Activated CD4-positive, alpha-beta T cell treated with anti-CD3 and anti-CD28 coated beads for 4 hours (primary cell): ENCODE results near the gene FER1L5.

ENCODE experiments used
- DNase-seq, 2 donors: peaks; one replicate each; pipeline ENCODE4 v3.0.0-alpha.2; 2020

FER1L5 gene

GRCh38 chr2:96699621-96700020 is 57.1 kb downstream of the FER1L5 start:
- DNase-seq, result no peak

DNA sequence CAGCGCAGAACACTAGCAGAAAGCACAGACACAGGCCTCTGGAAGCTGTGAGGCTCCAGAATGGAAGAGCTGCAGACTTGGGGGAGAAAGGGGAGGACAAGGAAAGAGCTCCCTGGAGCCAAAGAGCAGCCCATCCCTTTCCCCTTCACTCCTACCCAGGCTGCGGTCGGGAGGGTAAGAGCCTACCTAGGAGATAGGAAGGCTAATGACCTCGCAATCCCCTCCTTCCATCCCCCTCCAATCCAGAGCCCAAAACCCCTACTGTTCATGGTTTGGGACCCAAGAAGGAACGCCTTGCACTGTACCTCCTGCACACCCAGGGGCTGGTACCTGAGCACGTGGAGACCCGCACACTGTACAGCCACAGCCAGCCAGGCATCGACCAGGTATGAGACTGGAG is 57.5 kb downstream of the FER1L5 start:
- no peak for DNase-seq

- DNase-seq, result no peak
Measured at GRCh38 chr2:96701636-96702035, 59.1 kb downstream of the FER1L5 start.

DNA sequence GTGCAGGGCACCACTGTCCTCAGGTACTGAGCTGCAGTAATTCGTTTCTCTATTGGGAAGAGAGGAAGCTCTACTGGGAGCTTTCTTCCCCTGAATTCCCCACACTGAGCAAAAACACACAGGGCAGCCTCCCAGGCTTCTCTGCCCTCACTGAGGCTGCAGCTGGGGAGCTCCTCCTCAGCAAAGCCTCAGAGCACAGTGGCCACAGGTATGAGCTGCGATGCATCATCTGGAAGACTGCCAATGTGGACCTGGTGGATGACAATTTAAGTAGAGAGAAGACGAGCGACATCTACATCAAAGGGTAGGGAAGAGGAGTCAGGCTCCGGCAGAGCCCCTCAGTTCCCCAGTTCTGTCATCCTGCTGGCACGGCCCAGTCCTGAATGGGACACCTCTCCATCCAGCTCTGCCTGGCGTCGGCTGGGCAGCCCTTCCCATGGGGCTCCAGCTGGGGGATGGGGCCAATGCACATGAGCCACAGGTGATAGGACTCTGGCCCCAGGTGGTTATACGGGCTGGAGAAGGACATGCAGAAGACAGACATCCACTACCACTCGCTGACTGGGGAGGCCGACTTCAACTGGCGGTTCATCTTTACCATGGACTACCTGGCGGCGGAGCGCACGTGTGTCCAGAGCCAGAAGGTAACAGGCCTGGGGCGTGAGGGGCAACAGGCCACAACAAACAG is 59.7 kb downstream of the FER1L5 start:
- no peak for DNase-seq

DNA sequence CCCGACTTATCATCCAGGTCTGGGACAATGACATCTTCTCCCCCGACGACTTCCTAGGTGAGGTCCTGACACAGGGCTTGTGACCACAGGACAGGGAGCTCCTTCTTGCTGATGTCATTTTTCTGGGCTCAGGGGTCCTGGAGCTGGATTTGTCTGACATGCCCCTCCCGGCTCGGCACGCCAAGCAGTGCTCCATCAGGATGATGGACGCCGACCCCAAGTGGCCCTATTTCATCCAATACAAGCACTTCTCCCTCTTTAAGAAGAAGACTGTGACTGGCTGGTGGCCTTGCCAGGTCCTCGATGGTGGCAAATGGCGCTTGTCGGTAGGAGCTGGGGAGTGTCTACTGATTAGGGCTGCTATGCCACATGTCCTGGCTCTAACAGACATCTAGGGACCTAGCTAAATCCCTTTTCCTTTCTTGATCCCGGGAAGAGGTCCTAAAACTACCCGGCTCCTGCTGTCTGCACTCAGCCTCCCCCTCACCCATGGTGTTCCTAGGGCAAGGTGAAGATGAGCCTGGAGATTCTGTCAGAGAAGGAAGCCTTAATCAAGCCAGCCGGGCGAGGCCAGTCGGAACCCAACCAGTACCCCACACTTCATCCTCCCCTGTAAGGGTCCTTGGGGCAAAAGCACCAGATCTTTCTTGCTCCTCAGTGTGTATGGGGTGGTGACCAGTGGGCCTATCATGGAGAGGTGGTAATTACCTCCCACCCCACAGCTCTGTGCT is 60.6 kb downstream of the FER1L5 start:
- no peak for DNase-seq

GRCh38 chr2:96710985-96711384 is 68.4 kb downstream of the FER1L5 start:
- no peak for DNase-seq

DNA sequence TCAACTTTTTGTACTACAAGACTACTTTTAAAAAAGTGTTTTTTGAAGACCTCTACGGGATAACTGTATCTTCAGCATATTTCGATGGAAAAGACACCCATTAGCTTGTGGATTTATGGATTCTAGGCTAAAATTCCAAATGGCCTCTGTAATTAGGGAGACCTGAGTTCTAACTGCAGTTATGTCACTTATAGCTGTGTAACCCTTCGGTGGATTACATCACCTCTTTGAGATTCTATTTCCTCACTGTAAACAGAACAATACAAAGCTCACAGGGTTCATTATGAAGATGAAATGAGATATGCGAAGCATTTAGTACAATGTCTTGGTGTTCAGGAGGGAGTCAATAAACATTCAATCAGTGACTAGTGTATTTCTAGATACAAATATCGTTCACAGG is 73.1 kb downstream of the FER1L5 start:
- DNase-seq, result no peak

DNA sequence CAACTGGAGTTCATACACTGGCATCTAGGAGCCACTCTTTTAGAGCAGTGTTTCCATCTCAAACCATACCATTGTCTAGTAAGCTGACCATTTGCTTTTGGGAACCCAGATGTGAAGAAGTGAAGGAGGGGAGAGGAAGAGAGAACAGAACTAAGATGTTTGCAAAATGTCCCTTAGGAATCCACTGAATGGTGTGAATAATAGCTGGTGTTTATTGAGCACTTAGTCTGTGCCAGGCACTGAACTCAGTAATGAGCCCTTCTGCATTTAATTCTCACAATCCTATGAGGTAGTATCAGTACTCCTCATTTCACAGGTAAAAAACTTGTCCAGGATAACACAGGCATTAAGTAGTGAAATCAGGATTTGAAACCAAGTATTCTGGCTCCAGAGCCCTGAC is 73.8 kb downstream of the FER1L5 start:
- no peak for DNase-seq

DNA sequence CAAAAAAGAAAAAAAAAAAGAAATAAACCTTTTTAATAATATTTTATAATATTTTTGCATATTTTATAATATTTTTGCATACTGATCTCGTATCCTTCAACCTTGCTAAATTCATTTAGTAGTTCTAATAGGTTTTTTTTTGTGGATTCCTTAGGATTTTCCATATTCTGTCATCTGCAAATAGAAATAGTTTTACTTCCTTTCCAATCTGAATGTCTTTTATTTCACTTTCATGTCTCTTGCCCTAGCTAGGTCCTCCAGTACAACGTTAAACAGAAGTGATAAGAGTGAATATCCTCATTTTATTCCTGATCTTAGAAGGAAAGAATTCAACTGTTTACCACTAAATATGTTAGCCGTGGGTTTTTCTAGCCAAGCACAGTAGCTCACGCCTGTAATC is 83.6 kb downstream of the FER1L5 start:
- no peak for DNase-seq

DNA sequence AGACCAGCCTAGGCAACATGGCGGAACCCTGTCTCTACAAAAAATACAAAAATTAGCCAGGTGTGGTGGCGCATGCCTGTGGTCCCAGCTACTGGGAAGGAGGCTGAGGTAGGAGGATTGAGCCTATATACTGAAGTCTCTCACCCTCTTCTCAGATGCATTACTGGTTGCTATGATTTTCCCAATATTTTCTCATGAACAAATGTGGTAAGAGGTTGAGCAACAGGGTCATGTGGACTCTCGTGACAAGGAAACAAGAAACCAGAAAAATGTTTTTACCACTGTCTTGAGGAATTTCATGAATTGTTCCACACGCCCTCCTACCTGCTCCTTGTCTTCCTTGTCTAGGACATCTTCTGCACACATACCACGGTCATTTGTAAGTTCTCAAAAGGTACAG is 84.9 kb downstream of the FER1L5 start:
- no peak for DNase-seq

DNA sequence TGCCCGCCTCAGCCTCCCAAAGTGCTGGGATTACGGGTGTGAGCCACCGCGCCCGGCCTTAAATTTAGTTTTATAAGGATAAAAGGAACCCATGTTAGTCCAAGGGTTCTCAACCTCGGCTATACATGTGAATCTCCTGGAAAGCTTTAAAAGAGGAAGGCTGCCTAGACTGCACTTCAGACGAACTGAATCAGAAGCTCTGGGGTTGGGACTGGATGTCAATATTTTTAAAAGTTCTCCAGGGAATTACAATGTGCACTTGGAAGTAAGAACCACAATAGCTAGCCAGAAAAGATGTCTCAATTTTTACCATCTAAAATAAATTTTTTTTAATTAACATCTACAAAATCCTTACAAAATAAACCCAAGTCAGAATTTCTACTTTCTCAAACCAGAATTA is 87.2 kb downstream of the FER1L5 start:
- DNase-seq, result no peak

DNA sequence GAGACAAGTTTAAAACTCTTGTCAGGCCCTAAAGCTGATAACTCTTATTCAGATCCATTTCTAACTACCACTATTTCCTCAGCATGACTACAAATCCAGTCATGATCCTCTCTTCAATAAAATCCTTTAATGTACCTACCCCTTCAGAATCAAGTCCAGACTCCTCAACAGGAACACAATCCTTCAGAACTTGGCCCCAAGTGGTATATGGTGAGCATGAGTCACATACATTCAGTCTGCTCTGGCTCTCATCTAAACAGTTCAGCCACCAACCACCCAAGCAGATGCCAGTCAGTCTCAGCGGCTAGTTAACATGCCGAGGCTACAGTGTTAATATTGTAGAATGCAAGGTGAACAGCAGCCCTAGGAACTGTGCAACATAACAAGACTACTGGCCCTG is 87.6 kb downstream of the FER1L5 start:
- no peak for DNase-seq

- DNase-seq, result no peak
Measured at GRCh38 chr2:96733931-96734330, 91.4 kb downstream of the FER1L5 start.

GRCh38 chr2:96734880-96735583 is 92.5 kb downstream of the FER1L5 start:
- no peak for DNase-seq

DNA sequence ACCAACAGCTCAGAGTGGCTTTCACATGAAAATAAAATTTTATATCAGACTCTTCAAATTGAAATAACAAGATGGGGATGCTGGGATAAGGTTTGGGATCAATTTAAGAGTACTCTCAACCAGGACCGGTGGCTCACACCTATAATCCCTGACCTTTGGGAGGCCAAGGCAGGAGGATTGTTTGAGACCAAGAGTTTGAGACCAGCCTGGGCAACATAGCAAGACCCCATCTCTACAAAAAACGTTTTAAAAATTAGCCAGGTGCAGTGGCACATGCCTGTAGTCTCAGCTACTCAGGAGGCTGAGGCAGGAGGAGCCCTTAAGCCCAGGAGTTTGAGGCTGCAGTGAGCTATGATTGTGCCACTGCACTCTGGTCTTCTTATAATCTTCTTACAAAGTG is 94.7 kb downstream of the FER1L5 start:
- no peak for DNase-seq

GRCh38 chr2:96737831-96738230 is 95.3 kb downstream of the FER1L5 start:
- no peak for DNase-seq

GRCh38 chr2:96739076-96739632 is 96.6 kb downstream of the FER1L5 start:
- no peak for DNase-seq

DNA sequence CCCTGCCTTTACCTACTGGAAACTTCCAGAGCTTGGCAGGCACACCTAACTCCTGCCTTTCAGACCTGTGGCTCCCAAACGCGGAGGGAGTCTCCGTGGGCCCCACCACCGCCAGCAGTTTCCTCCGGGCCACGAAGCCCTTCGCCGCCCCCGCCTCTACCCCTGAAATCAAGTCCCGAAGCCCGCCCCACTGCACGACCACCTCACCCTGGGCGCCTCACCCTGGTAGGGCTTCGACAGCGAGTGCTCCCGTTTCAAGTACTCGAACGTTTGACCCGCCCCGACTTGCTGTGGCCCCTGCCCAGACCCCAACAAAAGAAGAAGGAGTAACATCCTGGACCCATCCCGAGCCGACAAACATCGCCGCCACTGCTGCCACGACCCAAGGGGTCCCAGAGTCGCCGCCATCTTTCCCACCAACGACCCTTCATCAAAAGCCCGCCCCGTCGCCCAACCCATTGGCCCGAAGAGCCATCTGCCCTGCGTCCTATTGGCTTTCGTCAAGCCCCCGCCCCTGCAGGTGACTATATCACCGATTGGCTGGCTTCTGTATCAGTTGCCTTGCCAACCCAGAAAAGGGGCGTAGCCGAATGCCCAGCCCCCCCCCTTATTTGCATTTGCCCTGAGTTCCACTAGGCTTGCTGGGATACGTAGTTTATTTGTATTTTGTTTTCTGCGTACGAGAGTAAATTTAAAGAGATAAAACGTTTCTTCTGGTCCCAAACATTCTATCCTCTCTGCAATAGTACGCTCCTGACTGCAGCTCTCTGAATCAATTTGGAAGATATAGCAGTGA is 97.3 kb downstream of the FER1L5 start, which contains the start of gene LMAN2L:
LMAN2L (minus strand) TSS at position 432 of the 796 bp plus-strand sequence; CDS start at position 408, 24 bp downstream.
- peak; percentile 95 to 96 for DNase-seq

DNA sequence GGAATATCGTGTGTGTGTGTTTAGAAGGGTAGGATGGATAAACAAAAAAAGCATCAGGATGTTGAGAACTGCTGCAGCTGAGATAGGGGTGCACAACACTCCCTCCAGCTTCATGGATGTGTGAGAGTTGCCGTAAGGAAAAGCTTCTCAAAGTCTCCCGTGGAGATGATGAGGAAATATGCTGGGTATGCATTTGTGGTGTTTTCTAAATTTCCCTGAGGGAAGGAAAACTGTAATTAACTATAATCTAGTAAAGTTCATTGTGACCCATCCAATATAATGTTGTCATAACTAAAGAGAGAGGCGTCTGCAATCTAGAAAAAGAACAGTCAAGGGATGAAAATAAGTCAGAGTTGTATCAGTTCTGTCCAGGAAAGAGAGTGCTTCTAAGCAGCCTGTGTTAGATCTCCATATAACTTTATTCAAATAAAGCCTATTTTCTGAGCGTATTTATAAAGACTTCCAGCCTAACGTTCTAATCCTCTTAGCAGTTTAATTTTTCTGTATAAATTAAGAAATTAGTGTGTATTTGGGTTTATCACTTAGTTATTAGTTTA is 104.6 kb downstream of the FER1L5 start:
- DNase-seq, result no peak

DNA sequence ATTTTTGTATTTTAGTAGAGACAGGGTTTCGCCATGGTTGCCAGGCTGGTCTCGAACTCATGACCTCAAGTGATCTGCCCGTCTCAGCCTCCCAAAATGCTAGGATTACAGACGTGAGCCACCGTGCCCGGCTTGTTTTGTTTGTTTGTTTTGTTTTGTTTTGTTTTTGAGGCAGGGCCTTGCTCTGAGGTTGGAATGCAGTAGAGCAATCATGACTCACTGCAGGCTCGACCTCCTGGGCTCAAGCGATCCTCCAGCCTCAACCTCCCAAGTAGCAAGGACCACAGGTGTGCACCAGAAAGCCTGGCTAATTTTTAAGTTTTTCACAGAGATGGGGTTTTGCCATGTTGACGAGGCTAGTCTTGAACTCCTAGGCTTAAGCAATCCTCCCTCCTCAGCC is 109.2 kb downstream of the FER1L5 start:
- no peak for DNase-seq

DNA sequence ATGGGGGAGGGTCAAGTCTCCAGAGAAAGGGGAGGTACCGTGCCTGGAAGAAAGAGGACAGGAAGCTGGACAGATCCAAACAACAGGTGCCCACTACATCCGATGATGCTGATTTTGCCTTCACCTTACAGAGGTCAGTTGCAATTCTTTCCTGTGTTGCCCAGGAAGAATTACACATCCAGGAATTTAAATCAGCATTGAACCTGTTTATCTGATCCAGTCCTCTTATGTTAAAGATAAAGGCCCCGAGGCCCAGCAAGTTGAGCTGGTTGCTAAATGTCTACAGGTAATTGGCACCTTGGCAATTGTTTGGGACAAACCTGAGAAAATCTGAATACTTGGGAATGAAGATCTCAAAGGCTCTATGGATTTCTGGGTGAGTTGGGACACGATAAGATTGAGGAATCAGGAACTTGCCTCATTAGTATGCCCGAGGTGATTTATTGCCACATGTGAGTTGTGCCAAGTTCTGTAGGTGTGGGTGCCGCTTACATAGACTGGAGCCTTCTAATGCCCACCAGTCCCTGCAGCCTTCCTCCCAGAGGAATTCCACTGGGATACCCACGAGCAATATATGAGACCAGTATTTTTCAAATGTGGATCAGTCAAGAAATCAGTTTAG is 111.2 kb downstream of the FER1L5 start:
- DNase-seq, result no peak

DNA sequence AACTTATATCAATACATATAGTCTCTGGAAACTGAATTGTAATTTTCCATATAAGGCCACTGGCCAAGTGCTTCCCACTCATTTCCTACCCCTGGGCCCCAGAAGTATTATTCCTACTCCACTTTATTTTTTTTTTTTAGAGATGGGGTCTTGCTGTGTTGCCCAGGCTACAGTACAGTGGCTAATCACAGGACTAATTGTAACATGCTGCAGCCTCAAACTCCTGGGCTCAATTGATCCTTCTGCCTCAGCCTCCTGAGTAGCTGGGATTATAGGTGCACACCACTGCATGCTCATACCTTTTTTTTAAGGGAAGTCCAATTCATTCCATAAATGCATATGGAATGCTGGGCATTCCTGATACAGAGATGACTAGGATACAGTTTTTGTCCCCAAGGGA is 111.8 kb downstream of the FER1L5 start:
- no peak for DNase-seq
